ENCODE data around the gene DDX59. TPM values are rescaled to one million over a fixed set of nuclear protein-coding genes. Genes with fewer than 3 reads are reported as not detected.

The DDX59 gene
- total RNA-seq, 1 experiment from 2014 or later: 19.4 TPM

GRCh38 chr1:200625381-200625824, 44.3 kb downstream of the DDX59 start (continued):
- TF ChIP-seq FOXP4 (CRISPR knock-in tag; IDR thresholded peaks at IDR 0.05) (no peak), E2F4 (CRISPR knock-in tag; IDR thresholded peaks at IDR 0.05; ENCODE audit: borderline replicate concordance, low read depth) (no peak), ATF2 (CRISPR knock-in tag; IDR thresholded peaks at IDR 0.05; ENCODE audit: borderline replicate concordance, low read depth) (no peak)

- POLR2A ChIA-PET: no interaction called here
- no peak overlapping the region for H3K4me3 Mint-ChIP-seq
- TF ChIP-seq E2F5 (CRISPR knock-in tag; IDR thresholded peaks at IDR 0.05) (no peak), KAT7 (CRISPR knock-in tag; IDR thresholded peaks at IDR 0.05; ENCODE audit: borderline replicate concordance) (no peak), ELF4 (CRISPR knock-in tag; IDR thresholded peaks at IDR 0.05; ENCODE audit: low read depth) (no peak), TP53 (CRISPR knock-in tag; IDR thresholded peaks at IDR 0.05) (no peak), ZNF396 (CRISPR knock-in tag; IDR thresholded peaks at IDR 0.05; ENCODE audit: borderline replicate concordance) (no peak), ZNF121 (CRISPR knock-in tag; IDR thresholded peaks at IDR 0.05) (no peak), MYBL2 (CRISPR knock-in tag; IDR thresholded peaks at IDR 0.05) (no peak), FOXP4 (CRISPR knock-in tag; IDR thresholded peaks at IDR 0.05) (no peak), NR2C2 (CRISPR knock-in tag; IDR thresholded peaks at IDR 0.05) (no peak), ATF3 (CRISPR knock-in tag; conservative IDR thresholded peaks at IDR 0.05) (no peak), ATF6 (CRISPR knock-in tag; IDR thresholded peaks at IDR 0.05) (no peak), STAT6 (CRISPR knock-in tag; conservative IDR thresholded peaks at IDR 0.05; ENCODE audit: low read depth) (no peak), NFYB (CRISPR knock-in tag; conservative IDR thresholded peaks at IDR 0.05; ENCODE audit: low read depth) (no peak), ATF2 (CRISPR knock-in tag; IDR thresholded peaks at IDR 0.05; ENCODE audit: borderline replicate concordance, low read depth) (no peak)
- ATAC-seq: no peak
- CTCF ChIA-PET: interaction anchor here (0.6 to 5.1 kb wide), 4 partner anchors 28 to 178 kb away, joined by 3 to 40 read pairs (median 4); partner anchors contain the start of gene DDX59
- DNase-seq (ENCODE audit: low spot score): no peak
- H3K27me3 Mint-ChIP-seq (ENCODE audit: low read depth): no peaks in the 10 kb centered on the region
- peaks cover 19% of the 10 kb centered on the region for H3K4me1 Mint-ChIP-seq
- H3K9me3 Mint-ChIP-seq: no peaks in the 10 kb centered on the region
- H3K27ac Mint-ChIP-seq: no peak overlapping the region; the same call in 1 of the 2 replicates
- no peaks in the 10 kb centered on the region; the same call in 1 of the 2 replicates for H3K36me3 Mint-ChIP-seq
Measured at GRCh38 chr1:200624679-200625335, 44.9 kb downstream of the DDX59 start.
